Measurements from ENCODE around the gene PCOLCE2. TPM values are rescaled to one million over a fixed set of nuclear protein-coding genes. Genes with fewer than 3 reads are reported as not detected.
A peak's percentile ranks its signal among the peaks of the same experiment; 100 is the strongest.

The PCOLCE2 gene
- polyA plus RNA-seq, 1 donor: 1.6 TPM

DNA sequence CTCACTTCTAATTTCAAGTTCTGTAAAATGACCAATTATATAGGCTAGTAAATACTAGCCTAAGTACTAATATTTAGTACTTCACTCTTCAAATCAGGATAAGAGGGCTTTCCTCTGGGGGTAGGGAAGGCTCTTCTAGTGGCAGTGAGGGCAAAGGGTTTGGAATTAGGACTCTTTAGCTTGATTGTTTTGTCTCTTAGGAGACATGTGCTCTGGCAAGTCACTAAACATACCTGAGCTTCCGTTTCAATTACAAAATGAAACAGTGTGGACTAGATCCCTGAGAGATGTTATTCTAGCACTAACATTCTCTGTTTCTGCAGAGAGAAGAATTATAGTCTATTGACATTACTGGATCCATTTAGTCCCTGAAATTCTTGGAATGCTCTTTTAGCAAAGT lies 71.5 kb downstream of the PCOLCE2 start:
- no peaks in the 10 kb centered on the region for H3K4me1 ChIP-seq (ENCODE audit: control insufficient read depth, insufficient read depth, low read length)
- H3K9me3 ChIP-seq (ENCODE audit: control insufficient read depth, low read depth, low read length): no peaks in the 10 kb centered on the region

DNA sequence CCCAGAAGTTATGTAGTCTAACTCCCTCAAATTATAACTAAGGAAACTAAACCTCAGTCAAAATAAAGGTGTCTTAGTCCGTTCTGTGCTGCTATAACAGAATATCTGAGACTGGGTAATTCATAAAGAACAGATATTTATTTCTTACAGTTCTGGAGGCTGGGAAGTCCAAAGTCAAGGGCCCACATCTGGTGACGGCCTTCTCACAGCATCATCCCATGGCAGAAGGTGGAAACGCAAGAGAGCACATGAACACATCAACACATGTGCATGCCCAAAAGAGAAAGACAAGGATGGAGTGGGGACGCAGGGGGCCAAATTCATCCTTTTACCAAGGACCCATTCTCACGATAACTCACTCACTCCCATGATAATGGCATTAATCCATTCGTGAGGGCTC lies 73.1 kb downstream of the PCOLCE2 start:
- Histone ChIP-seq H3K27me3 (ENCODE audit: control insufficient read depth, insufficient read depth, low read length) (no peaks in the 10 kb centered on the region), H3K36me3 (ENCODE audit: control insufficient read depth, insufficient read depth, low read length) (no peaks in the 10 kb centered on the region), H3K27ac (ENCODE audit: low read length) (no peak overlapping the region), H3K4me3 (ENCODE audit: low read length) (no peak overlapping the region), H3K9me3 (ENCODE audit: control insufficient read depth, low read depth, low read length) (no peaks in the 10 kb centered on the region), H3K4me1 (ENCODE audit: control insufficient read depth, insufficient read depth, low read length) (no peaks in the 10 kb centered on the region)
- no CpG with 5 or more reads among the region's 6 CpGs for WGBS (ENCODE audit: insufficient coverage, low lambda C conversion rate)
- no peak for DNase-seq

More for the DNA sequence above, 71.5 kb downstream of the PCOLCE2 start:
- no peak for DNase-seq
- no peak overlapping the region for H3K27ac ChIP-seq (ENCODE audit: low read length)
- WGBS (ENCODE audit: insufficient coverage, low lambda C conversion rate): no CpG with 5 or more reads among the region's 1 CpG
- no peaks in the 10 kb centered on the region for H3K36me3 ChIP-seq (ENCODE audit: control insufficient read depth, insufficient read depth, low read length)
- no peak overlapping the region for H3K4me3 ChIP-seq (ENCODE audit: low read length)
- no peaks in the 10 kb centered on the region for H3K27me3 ChIP-seq (ENCODE audit: control insufficient read depth, insufficient read depth, low read length)

DNA sequence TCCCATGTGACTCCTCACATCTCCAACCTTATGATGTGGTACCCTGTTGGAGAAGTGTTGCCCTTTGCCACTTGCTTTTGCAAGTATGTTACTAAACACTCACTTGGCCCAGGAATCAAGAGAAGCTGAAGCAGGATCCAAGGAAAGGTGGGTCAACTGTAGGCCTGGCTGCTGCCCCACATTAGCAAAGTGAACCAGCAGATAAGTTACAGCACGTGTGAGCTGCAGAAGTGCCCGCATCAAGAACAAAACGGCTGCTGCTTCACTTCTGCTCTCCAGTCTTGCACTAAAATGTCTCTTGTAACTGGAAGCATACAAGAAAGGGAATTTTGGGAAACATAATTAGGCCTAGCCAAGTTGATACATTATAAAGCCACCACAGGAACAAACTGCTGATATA lies 79.6 kb downstream of the PCOLCE2 start:
- Histone ChIP-seq H3K36me3 (ENCODE audit: control insufficient read depth, insufficient read depth, low read length) (no peaks in the 10 kb centered on the region), H3K4me3 (ENCODE audit: low read length) (no peak overlapping the region), H3K27me3 (ENCODE audit: control insufficient read depth, insufficient read depth, low read length) (no peaks in the 10 kb centered on the region), H3K4me1 (ENCODE audit: control insufficient read depth, insufficient read depth, low read length) (no peaks in the 10 kb centered on the region), H3K27ac (ENCODE audit: low read length) (no peak overlapping the region), H3K9me3 (ENCODE audit: control insufficient read depth, low read depth, low read length) (no peaks in the 10 kb centered on the region)
- DNase-seq: no peak
- WGBS (ENCODE audit: insufficient coverage, low lambda C conversion rate): no CpG with 5 or more reads among the region's 3 CpGs

DNA sequence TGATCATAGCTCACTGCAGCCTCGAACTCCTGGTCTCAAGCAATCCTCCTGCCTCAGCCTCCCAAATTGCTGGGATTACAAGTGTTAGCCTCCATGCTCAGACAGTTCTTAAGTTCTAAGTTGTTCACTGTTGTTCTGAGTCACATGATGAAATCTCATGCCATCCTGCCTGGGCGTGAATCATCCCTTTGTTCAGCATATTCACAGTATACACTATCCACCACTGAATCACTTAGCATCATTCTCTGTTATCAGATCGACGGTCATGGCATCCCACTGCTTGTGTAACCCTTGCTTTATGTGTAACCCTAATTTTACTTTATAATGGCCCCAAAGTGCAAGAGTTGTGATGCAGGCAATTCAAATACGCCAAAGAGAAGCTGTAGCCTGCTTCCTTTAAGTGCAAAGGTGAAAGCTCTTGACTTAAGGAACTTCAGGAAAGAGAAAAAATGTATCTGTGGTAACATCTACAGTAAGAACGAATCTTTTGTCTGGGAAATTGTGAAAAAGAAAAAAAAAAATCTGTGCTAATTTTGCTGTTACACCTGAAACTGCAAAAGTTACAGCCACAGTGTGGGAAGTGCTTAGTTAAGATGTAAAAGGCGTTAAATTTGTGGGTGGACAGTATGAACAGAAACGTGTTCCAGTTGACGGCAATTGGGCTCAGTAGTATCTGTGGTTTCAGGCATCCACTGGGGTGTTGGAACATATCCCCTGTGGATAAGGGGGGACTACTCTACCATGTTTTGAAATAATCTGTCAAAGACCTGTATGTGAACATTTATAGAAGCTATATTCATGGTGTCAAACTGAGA lies 80.6 kb downstream of the PCOLCE2 start:
- WGBS (ENCODE audit: insufficient coverage, low lambda C conversion rate): 94% methylated on average over 2 of the region's 9 CpGs

DNA sequence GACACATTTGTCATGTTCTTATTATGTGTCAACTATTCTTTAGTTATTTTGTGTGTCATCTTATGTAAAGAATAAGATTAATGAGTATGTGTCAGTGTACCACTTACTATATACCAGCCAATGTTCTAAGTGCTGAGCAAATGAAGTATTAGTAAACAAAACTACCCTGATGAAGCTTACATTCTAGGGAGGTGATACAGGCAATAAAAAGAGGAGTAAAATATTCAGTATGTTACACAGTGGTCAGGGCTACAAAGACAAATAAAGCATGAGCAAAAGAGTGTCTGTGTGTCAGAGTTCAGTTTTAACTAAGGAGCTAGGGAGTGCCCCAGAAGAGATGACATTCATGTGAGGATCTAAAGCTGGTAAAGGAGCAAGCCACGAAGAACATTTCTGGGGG lies 86.0 kb downstream of the PCOLCE2 start:
- no CpG with 5 or more reads among the region's 1 CpG for WGBS (ENCODE audit: insufficient coverage, low lambda C conversion rate)
- H3K4me1 ChIP-seq (ENCODE audit: control insufficient read depth, insufficient read depth, low read length): no peaks in the 10 kb centered on the region
- no peak overlapping the region for H3K4me3 ChIP-seq (ENCODE audit: low read length)
- H3K36me3 ChIP-seq (ENCODE audit: control insufficient read depth, insufficient read depth, low read length): no peaks in the 10 kb centered on the region
- no peaks in the 10 kb centered on the region for H3K9me3 ChIP-seq (ENCODE audit: control insufficient read depth, low read depth, low read length)
- no peak overlapping the region for H3K27ac ChIP-seq (ENCODE audit: low read length)
- no peak for DNase-seq
- H3K27me3 ChIP-seq (ENCODE audit: control insufficient read depth, insufficient read depth, low read length): no peaks in the 10 kb centered on the region

More for the DNA sequence above, 80.6 kb downstream of the PCOLCE2 start:
- Histone ChIP-seq H3K36me3 (ENCODE audit: control insufficient read depth, insufficient read depth, low read length) (no peaks in the 10 kb centered on the region), H3K27ac (ENCODE audit: low read length) (no peak overlapping the region), H3K4me1 (ENCODE audit: control insufficient read depth, insufficient read depth, low read length) (no peaks in the 10 kb centered on the region), H3K4me3 (ENCODE audit: low read length) (no peak overlapping the region), H3K9me3 (ENCODE audit: control insufficient read depth, low read depth, low read length) (no peaks in the 10 kb centered on the region), H3K27me3 (ENCODE audit: control insufficient read depth, insufficient read depth, low read length) (no peaks in the 10 kb centered on the region)
- DNase-seq: no peak

DNA sequence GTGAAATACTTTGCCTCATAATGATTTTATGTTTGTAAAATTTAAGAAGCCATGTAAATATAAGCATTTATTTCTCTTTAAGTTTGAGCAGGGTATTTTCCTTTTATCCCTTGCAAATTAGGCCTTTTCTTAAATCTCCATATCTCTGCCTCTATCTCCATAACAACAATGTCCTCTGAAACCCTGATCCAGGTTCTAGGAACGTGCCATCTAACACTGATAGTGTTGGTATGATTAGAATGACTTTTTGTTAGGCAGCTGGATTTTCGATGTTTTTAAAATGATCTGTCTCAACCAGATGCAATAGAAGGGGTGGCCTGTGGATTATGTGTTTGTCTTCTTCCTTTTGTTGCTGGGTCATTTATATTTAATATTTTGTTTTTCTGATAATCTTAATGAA lies 87.1 kb downstream of the PCOLCE2 start:
- H3K27me3 ChIP-seq (ENCODE audit: control insufficient read depth, insufficient read depth, low read length): no peaks in the 10 kb centered on the region
- H3K9me3 ChIP-seq (ENCODE audit: control insufficient read depth, low read depth, low read length): no peaks in the 10 kb centered on the region
- no peak overlapping the region for H3K27ac ChIP-seq (ENCODE audit: low read length)
- H3K4me3 ChIP-seq (ENCODE audit: low read length): no peak overlapping the region
- no CpG with 5 or more reads among the region's 2 CpGs for WGBS (ENCODE audit: insufficient coverage, low lambda C conversion rate)
- no peak for DNase-seq
- H3K36me3 ChIP-seq (ENCODE audit: control insufficient read depth, insufficient read depth, low read length): no peaks in the 10 kb centered on the region
- H3K4me1 ChIP-seq (ENCODE audit: control insufficient read depth, insufficient read depth, low read length): no peaks in the 10 kb centered on the region

DNA sequence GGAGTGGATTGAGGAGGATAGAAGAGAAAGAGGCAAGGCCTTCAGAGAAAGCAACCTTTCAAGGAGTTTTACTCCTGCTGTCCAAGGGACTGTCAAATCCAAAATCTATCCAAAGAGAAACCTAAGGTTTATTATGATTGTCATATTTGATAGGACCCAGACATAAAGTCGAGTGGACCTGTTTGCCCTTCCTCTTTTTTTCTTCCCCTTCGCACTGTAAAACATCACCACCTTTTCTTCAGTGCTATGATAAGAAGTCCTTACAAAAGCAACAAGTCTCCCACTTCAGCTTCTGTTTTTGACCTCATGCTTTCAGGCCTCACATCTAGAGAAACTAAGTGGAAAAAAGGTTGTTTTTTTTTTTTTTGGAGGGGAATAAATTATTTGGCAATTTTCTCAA lies 92.1 kb downstream of the PCOLCE2 start:
- H3K27me3 ChIP-seq (ENCODE audit: control insufficient read depth, insufficient read depth, low read length): no peaks in the 10 kb centered on the region
- no peaks in the 10 kb centered on the region for H3K9me3 ChIP-seq (ENCODE audit: control insufficient read depth, low read depth, low read length)
- WGBS (ENCODE audit: insufficient coverage, low lambda C conversion rate): 70% methylated on average over 2 of the region's 2 CpGs
- H3K4me3 ChIP-seq (ENCODE audit: low read length): no peak overlapping the region
- no peak for DNase-seq
- no peaks in the 10 kb centered on the region for H3K36me3 ChIP-seq (ENCODE audit: control insufficient read depth, insufficient read depth, low read length)
- H3K27ac ChIP-seq (ENCODE audit: low read length): no peak overlapping the region
- H3K4me1 ChIP-seq (ENCODE audit: control insufficient read depth, insufficient read depth, low read length): no peaks in the 10 kb centered on the region

DNA sequence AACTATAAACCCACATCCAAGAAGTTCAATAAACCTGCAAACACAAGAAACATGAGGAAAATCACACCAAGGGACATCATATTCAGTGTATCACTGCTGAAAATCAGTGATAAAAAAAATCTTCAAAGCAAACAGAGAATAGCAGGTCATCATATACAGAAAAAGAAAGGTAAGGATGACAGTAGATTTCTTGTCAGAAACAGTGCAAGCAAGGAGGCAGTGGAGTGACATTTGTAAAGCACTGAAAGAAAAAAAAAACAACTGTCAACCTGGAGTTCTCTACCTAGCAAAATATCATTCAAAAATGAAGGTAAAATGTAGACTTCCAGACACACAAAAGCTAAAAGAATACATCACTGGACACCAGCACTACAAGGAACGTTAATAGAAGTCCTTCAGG lies 93.6 kb downstream of the PCOLCE2 start:
- Histone ChIP-seq H3K9me3 (ENCODE audit: control insufficient read depth, low read depth, low read length) (no peaks in the 10 kb centered on the region), H3K36me3 (ENCODE audit: control insufficient read depth, insufficient read depth, low read length) (no peaks in the 10 kb centered on the region), H3K27ac (ENCODE audit: low read length) (no peak overlapping the region), H3K27me3 (ENCODE audit: control insufficient read depth, insufficient read depth, low read length) (no peaks in the 10 kb centered on the region), H3K4me3 (ENCODE audit: low read length) (no peak overlapping the region), H3K4me1 (ENCODE audit: control insufficient read depth, insufficient read depth, low read length) (peaks cover 2% of the 10 kb centered on the region)
- DNase-seq: no peak
- no CpG with 5 or more reads among the region's 1 CpG for WGBS (ENCODE audit: insufficient coverage, low lambda C conversion rate)

DNA sequence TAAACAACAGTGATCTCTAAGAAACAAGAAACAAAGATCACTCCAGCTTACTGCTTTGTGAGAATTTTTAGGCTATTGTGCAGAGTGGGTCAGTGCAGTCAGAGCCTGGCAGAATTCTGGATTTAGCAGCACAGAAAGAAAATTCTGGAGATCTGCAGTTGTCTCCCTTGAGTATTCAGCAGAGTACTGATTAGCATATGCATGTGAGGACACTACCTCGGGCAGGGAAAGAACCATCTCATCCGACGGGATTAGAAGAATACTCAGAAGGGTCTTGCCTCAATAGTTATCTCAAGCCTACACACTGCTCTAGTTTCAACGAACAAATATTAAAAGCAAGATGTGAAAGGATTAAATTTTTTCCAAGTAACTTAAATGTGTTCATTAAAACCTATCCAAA lies 94.4 kb downstream of the PCOLCE2 start:
- Histone ChIP-seq H3K9me3 (ENCODE audit: control insufficient read depth, low read depth, low read length) (no peaks in the 10 kb centered on the region), H3K27ac (ENCODE audit: low read length) (no peak overlapping the region), H3K27me3 (ENCODE audit: control insufficient read depth, insufficient read depth, low read length) (no peaks in the 10 kb centered on the region), H3K36me3 (ENCODE audit: control insufficient read depth, insufficient read depth, low read length) (no peaks in the 10 kb centered on the region), H3K4me1 (ENCODE audit: control insufficient read depth, insufficient read depth, low read length) (peaks cover 2% of the 10 kb centered on the region), H3K4me3 (ENCODE audit: low read length) (no peak overlapping the region)
- WGBS (ENCODE audit: insufficient coverage, low lambda C conversion rate): 100% methylated on average over 1 of the region's 4 CpGs
- no peak for DNase-seq

DNA sequence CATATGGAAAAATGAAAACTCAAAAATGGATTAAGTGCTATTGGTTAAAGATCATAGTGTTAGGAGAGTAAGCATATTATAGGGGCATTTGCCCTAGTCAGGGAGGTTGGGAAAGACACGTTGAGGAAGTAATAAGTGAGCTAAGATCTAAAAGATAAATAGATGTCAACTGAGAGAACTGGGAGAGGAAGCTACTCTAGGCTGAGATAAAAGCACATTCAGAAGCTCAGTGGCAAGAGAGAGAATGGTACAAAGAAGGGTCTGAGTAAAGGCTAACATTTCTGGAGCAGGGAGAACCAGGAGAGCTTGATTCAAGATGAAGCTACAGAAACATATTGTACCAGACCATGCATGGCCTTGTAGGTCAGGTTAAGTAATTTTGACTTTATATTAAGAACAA lies 101.2 kb downstream of the PCOLCE2 start:
- DNase-seq: peak in 1 of 2 donors; percentile 12
- Histone ChIP-seq H3K27ac (ENCODE audit: low read length) (no peak overlapping the region), H3K4me3 (ENCODE audit: low read length) (no peak overlapping the region), H3K36me3 (ENCODE audit: control insufficient read depth, insufficient read depth, low read length) (no peaks in the 10 kb centered on the region), H3K9me3 (ENCODE audit: control insufficient read depth, low read depth, low read length) (no peaks in the 10 kb centered on the region), H3K4me1 (ENCODE audit: control insufficient read depth, insufficient read depth, low read length) (peaks cover 8% of the 10 kb centered on the region), H3K27me3 (ENCODE audit: control insufficient read depth, insufficient read depth, low read length) (no peaks in the 10 kb centered on the region)
- WGBS (ENCODE audit: insufficient coverage, low lambda C conversion rate): 20% methylated on average over 1 of the region's 1 CpG

DNA sequence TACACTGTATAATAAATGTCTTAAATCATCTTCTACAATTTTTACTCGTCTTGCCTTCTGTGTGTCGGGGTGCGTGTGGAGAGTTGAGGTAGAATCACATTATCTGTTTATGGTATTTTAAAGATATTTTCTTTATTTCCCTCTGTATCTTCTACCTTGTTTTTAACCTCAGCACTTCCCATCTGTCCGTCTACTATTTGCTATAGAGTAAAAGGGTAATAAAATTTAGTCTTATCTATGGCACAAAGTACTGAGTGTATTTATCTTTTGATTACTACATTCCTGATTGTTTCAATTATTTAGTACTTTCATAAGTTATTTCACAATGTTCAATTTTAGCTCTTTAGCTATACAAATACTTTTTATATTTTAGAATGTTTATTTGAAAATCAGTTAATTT lies 102.9 kb downstream of the PCOLCE2 start:
- Histone ChIP-seq H3K27me3 (ENCODE audit: control insufficient read depth, insufficient read depth, low read length) (no peaks in the 10 kb centered on the region), H3K4me3 (ENCODE audit: low read length) (no peak overlapping the region), H3K4me1 (ENCODE audit: control insufficient read depth, insufficient read depth, low read length) (peaks cover 7% of the 10 kb centered on the region), H3K27ac (ENCODE audit: low read length) (no peak overlapping the region), H3K9me3 (ENCODE audit: control insufficient read depth, low read depth, low read length) (no peaks in the 10 kb centered on the region), H3K36me3 (ENCODE audit: control insufficient read depth, insufficient read depth, low read length) (no peaks in the 10 kb centered on the region)
- WGBS (ENCODE audit: insufficient coverage, low lambda C conversion rate): 22% methylated on average over 4 of the region's 4 CpGs
- DNase-seq: peak in 1 of 2 donors; percentile 31

All from large intestine (tissue), 3 donors.